MV-4-11 (cell line): Measurements from ENCODE around the gene CIITA.
A peak's percentile ranks its signal among the peaks of the same experiment; 100 is the strongest.
"Not testable (repeated sequence)": the region's sequence is repeated elsewhere in the genome, so short reads cannot be mapped to it uniquely, and the experiment has no call there.

Experiments
- DNase-seq: peaks from one replicate; lab custom pipeline; 2025; lab: John Stamatoyannopoulos, UW

CIITA gene

DNA sequence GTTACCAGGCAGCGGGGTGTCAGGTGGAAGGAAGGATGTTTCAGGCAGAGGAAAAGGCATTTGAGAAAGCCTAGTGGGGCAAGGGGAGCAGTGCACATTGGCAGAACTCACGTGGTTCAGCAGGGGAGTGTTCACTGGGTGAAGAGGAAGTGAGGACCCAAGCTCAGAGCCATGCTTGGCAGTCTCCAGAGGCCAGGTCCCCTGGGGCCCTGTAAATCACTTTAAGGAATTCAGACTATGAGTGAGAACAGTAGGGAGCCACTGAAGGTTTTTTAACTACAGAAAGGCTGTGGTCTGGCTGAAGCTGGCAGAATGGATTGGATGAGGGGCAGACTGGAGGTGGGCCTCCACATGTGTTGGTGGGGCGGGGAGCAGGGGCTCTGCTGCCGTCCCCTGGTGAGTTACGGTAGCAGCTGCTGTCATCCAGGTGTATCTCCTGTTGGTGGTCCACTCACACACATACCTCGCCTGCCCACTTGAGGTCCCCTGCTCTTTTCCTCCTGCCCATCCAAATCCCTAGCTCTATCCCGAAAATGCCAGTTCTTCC, 72.5 kb downstream of the CIITA start:
- peak; percentile 92 for DNase-seq

DNA sequence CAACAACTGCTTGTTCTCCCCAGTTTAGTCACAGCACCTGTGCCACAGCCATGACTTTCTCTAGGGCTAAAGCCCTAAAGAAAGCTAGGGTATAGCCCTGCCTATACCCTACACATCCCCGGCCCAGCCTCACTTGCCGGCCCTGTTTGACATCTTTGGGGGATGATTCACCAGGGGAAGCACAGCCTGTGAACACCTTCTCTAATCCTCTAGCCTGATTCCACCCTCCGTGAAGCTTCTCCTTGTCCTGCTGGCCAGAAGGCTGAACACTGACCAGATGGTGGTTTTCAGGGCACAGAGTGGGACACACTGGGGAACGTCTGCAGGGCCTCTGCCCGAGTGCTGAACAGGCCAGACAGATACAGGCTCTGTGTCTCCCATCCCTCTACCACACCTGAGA, 73.4 kb downstream of the CIITA start:
- DNase-seq, result no peak

DNA sequence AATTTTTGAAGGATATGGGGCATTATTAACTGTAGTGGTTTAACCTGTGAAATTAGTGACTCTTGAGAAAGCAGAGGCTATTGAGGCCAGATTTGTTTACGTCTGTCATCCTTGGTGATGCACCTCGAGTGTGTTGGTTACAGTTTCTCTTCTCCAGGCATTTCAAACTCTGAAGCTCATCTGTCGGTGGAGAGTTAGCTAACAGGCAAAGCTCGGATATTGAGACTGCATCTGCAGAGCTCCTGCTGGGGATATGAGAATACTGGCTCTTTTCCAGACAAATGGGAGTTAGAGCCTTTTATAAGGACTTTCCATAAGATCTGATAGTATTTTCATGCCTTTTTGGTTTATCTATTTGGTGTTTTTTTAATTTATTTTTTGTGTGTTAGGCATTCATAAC, 74.0 kb downstream of the CIITA start:
- DNase-seq, result no peak

DNA sequence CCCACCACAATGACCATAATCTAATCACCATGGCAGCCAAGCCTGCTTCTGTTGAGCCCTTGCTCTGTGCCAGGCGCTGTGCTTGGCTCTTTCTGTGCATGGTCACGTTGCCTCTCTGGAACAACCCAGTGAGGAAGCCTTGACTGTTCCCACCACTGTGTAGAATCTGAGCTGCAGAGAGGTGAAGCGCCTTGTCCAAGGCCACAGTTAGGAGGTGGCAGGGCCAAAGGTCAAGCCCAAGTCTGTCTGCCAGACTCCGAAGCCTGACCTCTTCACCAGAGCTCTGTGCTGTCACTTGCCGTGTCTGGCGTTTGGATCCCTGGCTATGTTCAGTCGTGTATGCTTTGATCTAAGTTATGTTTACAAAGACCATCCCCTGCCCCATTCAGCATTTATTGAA, 77.9 kb downstream of the CIITA start:
- no peak for DNase-seq

DNA sequence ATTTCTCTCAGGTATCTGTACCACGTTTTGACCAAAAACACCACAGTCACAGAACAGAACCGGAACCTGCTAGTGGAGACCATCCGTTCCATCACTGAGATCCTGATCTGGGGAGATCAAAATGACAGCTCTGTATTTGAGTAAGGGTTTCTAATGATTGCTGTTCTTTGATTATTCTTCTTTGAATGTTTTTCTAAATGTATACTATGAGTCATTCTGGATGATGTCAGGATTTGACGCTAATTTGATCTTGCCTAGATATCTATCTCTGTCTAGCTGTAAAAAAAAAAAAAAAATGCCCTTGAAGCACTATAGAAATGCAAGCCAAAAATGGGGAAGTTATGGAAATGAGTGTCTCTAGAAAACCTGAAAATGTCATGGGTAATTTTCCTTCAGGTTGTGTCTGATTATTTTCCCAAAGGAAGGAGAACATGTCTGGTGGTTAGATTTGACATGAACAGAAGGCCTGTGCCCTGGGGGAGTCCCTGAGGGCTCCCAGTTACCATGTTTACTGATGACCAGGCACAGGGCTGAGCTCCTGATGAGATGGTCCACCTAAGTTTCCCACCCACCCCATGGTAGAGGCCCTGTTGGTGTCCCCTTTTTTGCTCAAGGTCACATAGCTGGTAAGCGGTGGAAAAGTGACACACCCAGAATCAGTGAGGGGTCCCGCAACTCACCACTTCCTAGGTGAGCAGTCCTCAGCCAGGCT, 80.9 kb downstream of the CIITA start:
- DNase-seq, result peak; percentile 47

DNA sequence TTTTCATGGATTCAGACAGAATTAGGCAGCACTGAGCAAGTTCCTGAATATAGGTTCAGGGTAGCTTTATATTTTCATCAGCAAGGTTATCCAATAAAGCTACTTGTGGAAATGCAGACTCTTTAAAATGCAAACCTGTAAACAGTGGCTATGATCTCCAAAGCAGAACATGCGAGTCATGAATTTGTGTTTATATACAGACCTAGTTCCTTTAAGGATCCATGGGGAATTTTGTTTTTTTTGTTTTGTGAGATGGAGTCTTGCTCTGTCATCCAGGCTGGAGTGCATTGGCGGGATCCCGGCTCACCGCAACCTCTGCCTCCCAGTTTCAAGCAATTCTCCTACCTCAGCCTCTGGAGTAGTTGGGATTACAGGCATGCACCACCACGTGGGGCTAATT, 82.2 kb downstream of the CIITA start:
- DNase-seq, result no peak

GRCh38 chr16:10961231-10961630, 84.2 kb downstream of the CIITA start:
- no peak for DNase-seq

- peak; percentile 86 for DNase-seq
Observed at GRCh38 chr16:10964039-10964890, 87.3 kb downstream of the CIITA start.

DNA sequence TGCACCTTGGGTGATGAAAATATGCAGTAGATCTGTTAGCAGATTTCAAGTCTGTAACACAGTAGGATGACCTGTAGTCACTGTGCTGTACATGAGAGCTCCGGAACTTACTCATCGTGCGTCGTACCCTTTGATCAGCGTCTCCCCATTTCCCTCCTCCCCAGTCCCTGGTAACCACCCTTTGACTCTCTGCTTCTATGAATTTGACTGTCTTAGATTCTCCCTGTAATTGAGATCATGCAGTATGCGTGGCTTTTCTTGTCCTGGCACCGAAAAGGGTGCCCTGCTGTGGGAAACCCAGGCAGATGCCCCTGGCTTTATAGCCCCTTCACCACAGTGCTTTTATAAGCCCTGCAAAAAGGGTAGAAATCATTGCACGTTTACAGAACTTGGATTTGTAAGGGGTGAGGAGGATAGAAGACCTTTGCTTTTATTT, 87.9 kb downstream of the CIITA start:
- no peak for DNase-seq

DNA sequence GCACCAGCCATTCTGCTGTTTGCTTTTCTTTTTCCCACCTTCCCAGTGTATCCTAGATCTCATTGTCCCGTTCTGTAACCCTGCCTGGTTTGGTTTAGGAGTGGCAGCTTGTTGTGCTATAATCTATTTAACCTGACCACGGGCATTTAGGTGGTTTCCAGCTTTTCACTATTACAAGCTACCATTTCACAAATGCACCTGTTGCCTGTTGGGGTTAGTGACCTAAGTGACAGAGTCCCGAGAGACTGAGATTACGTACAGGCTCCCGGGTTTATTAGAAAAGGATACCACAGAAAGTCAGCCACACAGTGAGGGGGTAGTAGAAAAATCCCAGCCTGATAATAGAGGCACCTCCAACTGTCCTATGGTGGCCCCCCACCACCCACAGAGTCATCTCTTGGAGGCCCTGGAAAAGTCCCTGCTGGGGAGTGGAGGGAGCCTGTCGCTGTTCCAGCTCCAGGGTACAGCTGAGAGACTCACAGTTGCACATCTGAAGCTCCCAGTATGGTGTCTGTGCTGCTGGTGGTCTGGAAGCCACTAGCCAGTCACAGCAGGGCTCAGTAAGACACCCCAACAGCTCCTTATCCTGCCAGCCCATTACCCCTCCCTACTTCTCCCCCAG, 88.5 kb downstream of the CIITA start:
- no peak for DNase-seq

GRCh38 chr16:10966129-10966528, 89.1 kb downstream of the CIITA start:
- no peak for DNase-seq

GRCh38 chr16:10966559-10966958, 89.6 kb downstream of the CIITA start:
- not testable (repeated sequence) for DNase-seq

DNA sequence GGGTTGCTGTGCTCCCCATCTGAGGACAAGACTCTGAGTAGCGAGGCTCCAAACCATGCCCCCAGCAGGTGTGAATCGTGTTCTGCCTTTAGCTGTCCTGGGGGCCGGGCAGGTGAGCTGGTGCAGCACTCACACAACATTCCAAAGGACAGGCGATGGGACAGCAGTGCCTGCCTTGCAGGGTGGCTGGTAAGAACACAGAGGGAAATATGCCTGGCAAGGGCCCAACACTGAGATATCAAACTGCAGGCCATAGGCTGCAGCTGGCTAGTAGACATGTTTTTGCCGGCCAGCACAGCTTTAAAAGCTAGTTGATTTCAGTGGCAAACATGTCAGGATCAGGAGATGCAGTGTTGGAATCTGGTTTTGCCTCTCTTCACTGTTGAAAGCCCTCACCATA, 91.0 kb downstream of the CIITA start:
- DNase-seq, result no peak

GRCh38 chr16:10968498-10968897, 91.5 kb downstream of the CIITA start:
- no peak for DNase-seq

DNA sequence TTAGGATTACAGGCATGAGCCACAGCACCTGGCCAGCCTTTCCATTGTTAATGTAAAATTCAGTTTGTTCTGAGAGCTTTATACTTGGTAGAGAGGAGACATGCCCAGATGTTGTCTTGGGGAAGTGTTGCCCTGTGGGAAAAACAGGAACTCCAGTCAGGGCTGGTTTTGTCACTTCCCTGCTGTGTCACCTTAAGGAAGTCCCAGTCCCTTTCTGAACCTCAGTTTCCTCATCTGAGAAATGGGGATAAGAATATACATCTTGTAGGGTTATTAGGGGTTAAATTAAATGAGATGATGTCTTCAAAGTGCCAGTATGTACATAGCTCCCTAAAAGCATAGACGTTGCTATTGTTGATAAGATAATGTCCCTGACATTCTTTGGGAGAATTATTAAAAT, 92.6 kb downstream of the CIITA start:
- DNase-seq, result peak; percentile 50

- no peak for DNase-seq
Observed at GRCh38 chr16:10970065-10970464, 93.1 kb downstream of the CIITA start.

DNA sequence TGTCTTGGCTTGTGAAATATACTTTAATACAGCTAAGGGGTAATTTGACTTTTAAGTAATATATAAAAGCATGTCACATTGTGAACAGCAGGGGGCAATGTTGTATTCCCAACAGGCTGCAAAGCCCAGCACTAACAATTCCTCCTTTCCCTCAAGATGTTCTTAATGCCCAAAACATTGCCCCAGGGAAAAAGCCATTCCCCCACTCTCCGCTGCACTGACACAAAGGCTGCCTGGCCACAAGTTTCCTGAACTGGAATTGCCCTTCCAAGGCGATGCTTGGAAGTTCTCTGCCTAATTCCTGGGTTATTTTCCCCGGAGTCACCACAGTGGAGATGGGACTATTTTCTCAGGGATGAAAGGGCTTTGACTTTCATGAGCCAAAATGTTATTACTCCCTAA, 94.6 kb downstream of the CIITA start:
- peak; percentile 43 for DNase-seq

GRCh38 chr16:10972108-10972818, 95.3 kb downstream of the CIITA start:
- DNase-seq, result no peak

DNA sequence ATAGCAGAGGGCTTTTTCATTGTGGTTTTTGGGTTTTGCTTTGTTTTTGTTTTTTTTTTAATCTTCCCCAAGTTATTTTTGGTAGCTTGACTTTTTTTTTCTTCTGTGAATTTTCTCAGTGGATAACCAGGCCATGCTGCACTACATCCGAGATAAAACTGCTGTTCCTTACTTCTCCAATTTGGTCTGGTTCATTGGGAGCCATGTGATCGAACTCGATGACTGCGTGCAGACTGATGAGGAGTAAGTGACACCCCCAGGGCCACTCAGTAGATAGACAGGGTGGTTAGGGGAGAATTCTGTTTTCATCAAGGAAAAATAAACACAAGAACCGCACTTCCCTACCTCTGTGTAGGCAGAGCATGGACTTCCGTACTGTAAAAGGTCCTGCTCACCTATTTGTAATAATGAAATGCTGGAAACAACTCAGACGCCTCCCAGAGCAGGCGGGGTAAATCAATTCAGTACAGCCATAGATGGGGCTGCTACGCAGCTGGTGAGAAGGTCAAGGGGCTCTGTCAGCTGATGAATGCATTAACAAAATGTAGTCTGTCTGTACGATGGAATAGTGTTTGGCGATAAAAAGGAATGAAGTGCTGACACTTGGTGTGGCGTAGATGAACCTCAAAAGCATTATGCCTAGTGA, 95.9 kb downstream of the CIITA start:
- peak; percentile 20 for DNase-seq

- DNase-seq, result no peak
Observed at GRCh38 chr16:10976634-10977033, 99.6 kb downstream of the CIITA start.

- no peak for DNase-seq
Observed at GRCh38 chr16:10978124-10978523, 101.1 kb downstream of the CIITA start.
